Fibroblast of the aortic adventitia (primary cell): ENCODE measurements around the gene SP100. TPM values are rescaled to one million over a fixed set of nuclear protein-coding genes. Genes with fewer than 3 reads are reported as not detected.
"Not testable (repeated sequence)": the region's sequence is repeated elsewhere in the genome, so short reads cannot be mapped to it uniquely, and the experiment has no call there.

Experiments
- DNase-seq: peaks from one replicate; pipeline ENCODE4 v3.0.0-alpha.2; 2010; ENCODE audit warnings: low read depth
- H3K4me3 ChIP-seq: 2 replicates; pipeline ENCODE4 v1.5.1; 2011; ENCODE audit warnings: low read depth, mild to moderate bottlenecking, control low read depth, low read length, moderate library complexity
- CTCF ChIP-seq: IDR thresholded peaks from 2 replicates; pipeline ENCODE4 v1.5.1; 2011; ENCODE audit warnings: mild to moderate bottlenecking, low read length, control low read depth, inconsistent platforms; ENCODE audit not compliant: insufficient read depth
- total RNA-seq: library from RNA; depleted of rRNA; stranded (reverse); fragments of >200 nt; gene quantifications from 2 replicates; pipeline ENCODE4 v1.2.3, GENCODE V29; 2012; ENCODE audit warnings: low replicate concordance

Gene SP100
- total RNA-seq, 1 donor, result 169 TPM

GRCh38 chr2:230400454-230400853 is 15.5 kb upstream of the SP100 start:
- no peak overlapping the region for H3K4me3 ChIP-seq
- no peak for TF ChIP-seq CTCF
- no peak for DNase-seq

- not testable (repeated sequence) for H3K4me3 ChIP-seq, DNase-seq
These were observed 15.0 kb upstream of the SP100 start for GRCh38 chr2:230401026-230401425.

- H3K4me3 ChIP-seq, result no peak overlapping the region
- DNase-seq, result no peak
- no peak for TF ChIP-seq CTCF
These were observed 12.3 kb upstream of the SP100 start for GRCh38 chr2:230403746-230404145.

GRCh38 chr2:230405824-230406223 is 10.2 kb upstream of the SP100 start:
- no peak for DNase-seq
- no peak for TF ChIP-seq CTCF
- H3K4me3 ChIP-seq, result no peak overlapping the region

GRCh38 chr2:230408244-230408842 is 7.7 kb upstream of the SP100 start:
- no peak for TF ChIP-seq CTCF
- peak; percentile 95 for DNase-seq
- H3K4me3 ChIP-seq, result no peak overlapping the region

GRCh38 chr2:230409316-230409715 is 6.7 kb upstream of the SP100 start:
- peak; percentile 55 for DNase-seq
- not testable (repeated sequence) for H3K4me3 ChIP-seq

GRCh38 chr2:230410263-230410662 is 5.7 kb upstream of the SP100 start:
- no peak for TF ChIP-seq CTCF
- H3K4me3 ChIP-seq, result no peak overlapping the region
- no peak for DNase-seq

- H3K4me3 ChIP-seq, result peak overlapping the region; percentile 79
- TF ChIP-seq CTCF, result no peak
- no peak for DNase-seq
These were observed 5.0 kb upstream of the SP100 start for GRCh38 chr2:230410861-230411569.
